ENCODE data around the gene FMO5. TPM values are rescaled to one million over a fixed set of nuclear protein-coding genes. Genes with fewer than 3 reads are reported as not detected.

FMO5 gene
- total RNA-seq, 4 donors from 2014 or later, result 57.6 to 145 (median 62.6) TPM

- H3K36me3 ChIP-seq, result peaks cover 0 to 20% (median 7%) of the 10 kb centered on the region in 4 donors
- DNase-seq, result no peak
- WGBS, 2 donors (ENCODE audit: low coverage in 1 of 2), result 95 to 100% methylated on average over 3 to 4 of the region's 4 CpGs
- no peaks in the 10 kb centered on the region for H3K9me3 ChIP-seq
- intact Hi-C loops (cut with DNase I; ENCODE audit: low total_unique reads), result no loop called here
- H3K27ac ChIP-seq, result no peak overlapping the region
- in situ Hi-C loops (cut with MboI; ENCODE audit: low pct_ligation_motif_present in 1 of 4, low pct_unique_long_range_greater_than_20kb in 1 of 4, low sequenced_read_pairs in 3 of 4), result loop anchor here in 1 of 4 donors (25.0 kb wide), 1 partner anchor 376 kb away; no protein-coding TSS in a partner anchor
- no peak overlapping the region for H3K4me3 ChIP-seq
- no peak for TF ChIP-seq POLR2A (IDR thresholded peaks at IDR 0.05)
- TF ChIP-seq, protein P1, sequence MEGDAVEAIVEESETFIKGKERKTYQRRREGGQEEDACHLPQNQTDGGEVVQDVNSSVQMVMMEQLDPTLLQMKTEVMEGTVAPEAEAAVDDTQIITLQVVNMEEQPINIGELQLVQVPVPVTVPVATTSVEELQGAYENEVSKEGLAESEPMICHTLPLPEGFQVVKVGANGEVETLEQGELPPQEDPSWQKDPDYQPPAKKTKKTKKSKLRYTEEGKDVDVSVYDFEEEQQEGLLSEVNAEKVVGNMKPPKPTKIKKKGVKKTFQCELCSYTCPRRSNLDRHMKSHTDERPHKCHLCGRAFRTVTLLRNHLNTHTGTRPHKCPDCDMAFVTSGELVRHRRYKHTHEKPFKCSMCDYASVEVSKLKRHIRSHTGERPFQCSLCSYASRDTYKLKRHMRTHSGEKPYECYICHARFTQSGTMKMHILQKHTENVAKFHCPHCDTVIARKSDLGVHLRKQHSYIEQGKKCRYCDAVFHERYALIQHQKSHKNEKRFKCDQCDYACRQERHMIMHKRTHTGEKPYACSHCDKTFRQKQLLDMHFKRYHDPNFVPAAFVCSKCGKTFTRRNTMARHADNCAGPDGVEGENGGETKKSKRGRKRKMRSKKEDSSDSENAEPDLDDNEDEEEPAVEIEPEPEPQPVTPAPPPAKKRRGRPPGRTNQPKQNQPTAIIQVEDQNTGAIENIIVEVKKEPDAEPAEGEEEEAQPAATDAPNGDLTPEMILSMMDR (IDR thresholded peaks at IDR 0.05), result no peak
- no peak for TF ChIP-seq POLR2AphosphoS5 (IDR thresholded peaks at IDR 0.05)
- no peak for TF ChIP-seq EP300 (IDR thresholded peaks at IDR 0.05; ENCODE audit: low read depth)
- no peaks in the 10 kb centered on the region for H3K4me1 ChIP-seq
- no peaks in the 10 kb centered on the region for H3K27me3 ChIP-seq
Measured at GRCh38 chr1:147260956-147261355, 35.8 kb upstream of the FMO5 start.

DNA sequence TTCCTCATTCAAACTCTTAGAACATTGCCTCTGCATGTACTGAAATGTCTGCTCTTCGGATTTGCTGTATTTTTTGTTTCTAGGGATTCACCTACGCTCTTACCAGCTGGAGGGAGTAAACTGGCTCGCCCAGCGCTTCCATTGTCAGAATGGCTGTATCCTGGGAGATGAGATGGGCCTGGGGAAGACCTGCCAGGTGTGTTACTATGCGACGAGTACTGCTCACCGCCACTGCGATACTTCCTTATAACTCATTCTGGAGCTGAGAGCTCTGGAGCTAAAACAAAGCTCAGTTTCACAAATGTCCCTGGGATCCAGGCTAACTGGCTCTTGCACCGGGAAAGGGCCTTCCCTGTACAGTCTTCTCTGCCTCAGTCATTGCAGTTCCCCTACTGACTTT is 27.4 kb upstream of the FMO5 start:
- no peak for TF ChIP-seq POLR2A (IDR thresholded peaks at IDR 0.05)
- TF ChIP-seq, protein P1 (IDR thresholded peaks at IDR 0.05), result no peak
- no peak for TF ChIP-seq EP300 (IDR thresholded peaks at IDR 0.05; ENCODE audit: low read depth)
- no peak for TF ChIP-seq POLR2AphosphoS5 (IDR thresholded peaks at IDR 0.05)
- Histone ChIP-seq H3K27me3 (no peaks in the 10 kb centered on the region), H3K4me3 (no peak overlapping the region), H3K4me1 (no peaks in the 10 kb centered on the region), H3K9me3 (no peaks in the 10 kb centered on the region), H3K36me3 (peaks cover 0 to 5% (median 0%) of the 10 kb centered on the region in 4 donors), H3K27ac (no peak overlapping the region)
- 67 to 80% methylated on average over 1 to 9 of the region's 9 CpGs for WGBS, 2 donors (ENCODE audit: low coverage in 1 of 2)
- in situ Hi-C loops (cut with MboI; ENCODE audit: low pct_ligation_motif_present in 1 of 4, low pct_unique_long_range_greater_than_20kb in 1 of 4, low sequenced_read_pairs in 3 of 4) (loop anchor here in 1 of 4 donors (25.0 kb wide), 1 partner anchor 385 kb away; no protein-coding TSS in a partner anchor), intact Hi-C loops (cut with DNase I; ENCODE audit: low total_unique reads) (no loop called here)
- DNase-seq, result no peak

DNA sequence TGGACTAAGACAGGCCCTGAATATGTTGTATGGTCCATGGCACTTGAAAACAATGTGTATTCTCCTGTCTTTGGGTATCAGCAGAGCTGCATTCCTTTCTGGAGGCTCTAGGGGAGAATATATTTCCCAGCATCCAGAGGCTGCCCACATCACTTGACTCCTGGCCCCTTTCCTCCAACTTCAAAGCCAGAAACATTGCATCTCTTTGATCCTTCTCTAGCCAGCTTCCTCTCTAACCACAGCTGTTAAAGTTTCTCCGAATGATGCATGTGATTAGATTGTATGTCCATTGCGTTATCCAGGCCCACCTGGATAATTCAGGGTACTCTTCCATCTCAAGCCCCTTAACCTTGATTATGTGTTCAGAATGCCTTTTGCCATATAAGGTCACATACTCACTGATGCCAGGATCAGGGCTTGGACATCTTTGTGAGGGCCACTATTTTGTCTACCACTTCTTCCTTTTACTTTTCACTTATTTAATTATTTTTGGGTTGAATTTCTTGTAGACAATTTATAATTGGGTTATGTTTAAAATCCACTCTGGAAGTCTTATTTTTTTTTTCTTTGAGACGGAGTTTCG is 22.6 kb upstream of the FMO5 start:
- Histone ChIP-seq H3K27me3 (no peaks in the 10 kb centered on the region), H3K36me3 (no peaks in the 10 kb centered on the region), H3K4me1 (peaks cover 0 to 23% (median 7%) of the 10 kb centered on the region in 4 donors), H3K27ac (no peak overlapping the region), H3K9me3 (no peaks in the 10 kb centered on the region), H3K4me3 (no peak overlapping the region)
- intact Hi-C loops (cut with DNase I; ENCODE audit: low total_unique reads) (no loop called here), in situ Hi-C loops (cut with MboI; ENCODE audit: low pct_ligation_motif_present in 1 of 4, low pct_unique_long_range_greater_than_20kb in 1 of 4, low sequenced_read_pairs in 3 of 4) (loop anchor here (5.0 to 10.0 kb wide), 2 partner anchors 73 to 75 kb away; partner anchors contain the start of gene PRKAB2 (in 4 of the 4))
- 91 to 100% methylated on average over 2 to 4 of the region's 4 CpGs for WGBS, 2 donors (ENCODE audit: low coverage in 1 of 2)
- DNase-seq, result no peak
- TF ChIP-seq, protein P1 (IDR thresholded peaks at IDR 0.05), result no peak
- TF ChIP-seq POLR2AphosphoS5 (IDR thresholded peaks at IDR 0.05) (no peak), EP300 (IDR thresholded peaks at IDR 0.05; ENCODE audit: low read depth) (no peak), POLR2A (IDR thresholded peaks at IDR 0.05) (no peak)

DNA sequence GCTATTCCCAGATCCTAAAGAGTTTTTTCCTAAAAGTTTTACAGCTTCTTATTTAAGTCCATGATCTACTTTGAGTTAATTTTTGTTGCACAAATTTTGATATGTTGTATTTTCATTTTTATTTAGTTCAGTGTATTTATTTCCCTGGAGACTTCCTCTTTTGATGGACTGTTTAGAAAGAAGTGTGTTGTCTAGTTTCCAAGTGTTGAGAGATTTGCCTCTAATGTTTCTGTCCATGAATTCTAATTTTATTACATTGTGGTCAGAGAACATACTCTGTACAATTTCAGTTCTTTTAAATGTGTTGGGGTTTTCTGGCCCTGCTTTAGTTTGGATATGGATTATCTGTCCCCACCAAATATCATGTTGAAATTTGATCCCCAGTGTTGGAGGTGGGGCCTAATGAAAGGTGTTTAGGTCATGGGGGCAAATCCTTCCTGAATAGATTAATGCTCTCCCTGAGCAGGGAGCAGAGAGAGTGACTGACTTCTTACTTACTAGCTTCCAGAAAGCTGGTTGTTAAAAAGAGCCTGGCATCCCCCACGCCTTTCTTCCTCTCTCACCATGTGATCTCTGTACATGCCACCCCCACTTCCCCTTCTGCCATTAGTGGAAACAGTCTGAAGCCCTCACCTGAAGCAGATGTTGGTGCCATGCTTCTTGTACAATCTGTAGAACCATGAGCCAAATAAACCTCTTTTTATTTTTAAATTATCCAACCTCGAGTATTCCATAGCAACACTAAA is 21.9 kb upstream of the FMO5 start:
- TF ChIP-seq, protein P1 (IDR thresholded peaks at IDR 0.05), result no peak
- TF ChIP-seq POLR2A (IDR thresholded peaks at IDR 0.05), result no peak
- no peak for TF ChIP-seq POLR2AphosphoS5 (IDR thresholded peaks at IDR 0.05)
- no peak for TF ChIP-seq EP300 (IDR thresholded peaks at IDR 0.05; ENCODE audit: low read depth)
- H3K4me3 ChIP-seq, result no peak overlapping the region
- no peaks in the 10 kb centered on the region for H3K27me3 ChIP-seq
- intact Hi-C loops (cut with DNase I; ENCODE audit: low total_unique reads) (no loop called here), in situ Hi-C loops (cut with MboI; ENCODE audit: low pct_ligation_motif_present in 1 of 4, low pct_unique_long_range_greater_than_20kb in 1 of 4, low sequenced_read_pairs in 3 of 4) (loop anchor here (5.0 to 10.0 kb wide), 2 partner anchors 72 to 75 kb away; partner anchors contain the start of gene PRKAB2 (in 4 of the 4))
- no peak for DNase-seq
- H3K9me3 ChIP-seq, result no peaks in the 10 kb centered on the region
- no peaks in the 10 kb centered on the region for H3K36me3 ChIP-seq
- H3K27ac ChIP-seq, result no peak overlapping the region
- 57 to 72% methylated on average over 1 to 2 of the region's 2 CpGs for WGBS, 2 donors (ENCODE audit: low coverage in 1 of 2)
- H3K4me1 ChIP-seq, result peaks cover 0 to 25% (median 8%) of the 10 kb centered on the region in 4 donors
